Measurements from ENCODE around the gene MC3R. TPM values are rescaled to one million over a fixed set of nuclear protein-coding genes. Genes with fewer than 3 reads are reported as not detected.

The MC3R gene
- total RNA-seq = not detected

- Mint-ChIP-seq H3K4me3 (no peak within 1 kb of the TSS), H3K4me1 (ENCODE audit: low read depth) (no peaks in the 10 kb centered on the region), H3K27me3 (ENCODE audit: low read depth) (peaks cover 8% of the 10 kb centered on the region), H3K9me3 (ENCODE audit: insufficient read depth) (no peaks in the 10 kb centered on the region), H3K27ac (no peak within 1 kb of the TSS), H3K36me3 (ENCODE audit: low read depth) (no peaks in the 10 kb centered on the region)
- DNase-seq (peak; percentile 58), ATAC-seq (peak; percentile 61)
- CTCF ChIA-PET = interaction anchor here (0.7 to 1.5 kb wide), 13 partner anchors 9 to 1594 kb away, joined by 3 to 15 read pairs (median 3); partner anchors contain the start of genes AURKA and CSTF1
- POLR2A ChIA-PET = no interaction called here
These were observed at the start of gene MC3R for GRCh38 chr20:56247954-56248782. TSS of gene MC3R (plus strand) at chr20:56248732. CDS start at chr20:56248844, 112 bp downstream.

- POLR2A ChIA-PET = no interaction called here
- DNase-seq (no peak), ATAC-seq (no peak)
- Mint-ChIP-seq H3K4me1 (ENCODE audit: low read depth) (no peaks in the 10 kb centered on the region), H3K36me3 (ENCODE audit: low read depth) (no peaks in the 10 kb centered on the region), H3K27me3 (ENCODE audit: low read depth) (no peaks in the 10 kb centered on the region), H3K9me3 (ENCODE audit: insufficient read depth) (peaks cover 18% of the 10 kb centered on the region), H3K4me3 (no peak overlapping the region), H3K27ac (no peak overlapping the region)
- CTCF ChIA-PET = no interaction called here
These were observed 48.1 kb upstream of the MC3R start for GRCh38 chr20:56200456-56200855.

- H3K9me3 Mint-ChIP-seq (ENCODE audit: insufficient read depth) = peaks cover 18% of the 10 kb centered on the region
- no peak for DNase-seq
- no peaks in the 10 kb centered on the region for H3K36me3 Mint-ChIP-seq (ENCODE audit: low read depth)
- ChIA-PET POLR2A (no interaction called here), CTCF (no interaction called here)
- no peak overlapping the region for H3K4me3 Mint-ChIP-seq
- no peaks in the 10 kb centered on the region for H3K4me1 Mint-ChIP-seq (ENCODE audit: low read depth)
- H3K27me3 Mint-ChIP-seq (ENCODE audit: low read depth) = no peaks in the 10 kb centered on the region
- H3K27ac Mint-ChIP-seq = no peak overlapping the region
- ATAC-seq = no peak
These were observed 45.9 kb upstream of the MC3R start for GRCh38 chr20:56202493-56203077.

GRCh38 chr20:56204206-56204605 is 44.3 kb upstream of the MC3R start:
- no peak overlapping the region for H3K27ac Mint-ChIP-seq
- H3K4me3 Mint-ChIP-seq = no peak overlapping the region
- H3K27me3 Mint-ChIP-seq (ENCODE audit: low read depth) = no peaks in the 10 kb centered on the region
- ATAC-seq = no peak
- DNase-seq = no peak
- no peaks in the 10 kb centered on the region for H3K4me1 Mint-ChIP-seq (ENCODE audit: low read depth)
- ChIA-PET CTCF (no interaction called here), POLR2A (no interaction called here)
- H3K9me3 Mint-ChIP-seq (ENCODE audit: insufficient read depth) = peaks cover 18% of the 10 kb centered on the region
- no peaks in the 10 kb centered on the region for H3K36me3 Mint-ChIP-seq (ENCODE audit: low read depth)

- H3K4me3 Mint-ChIP-seq = no peak overlapping the region
- CTCF ChIA-PET = no interaction called here
- peaks cover 9% of the 10 kb centered on the region for H3K9me3 Mint-ChIP-seq (ENCODE audit: insufficient read depth)
- H3K36me3 Mint-ChIP-seq (ENCODE audit: low read depth) = no peaks in the 10 kb centered on the region
- no peak for DNase-seq
- ATAC-seq = no peak
- no peaks in the 10 kb centered on the region for H3K4me1 Mint-ChIP-seq (ENCODE audit: low read depth)
- no peaks in the 10 kb centered on the region for H3K27me3 Mint-ChIP-seq (ENCODE audit: low read depth)
- H3K27ac Mint-ChIP-seq = no peak overlapping the region
- POLR2A ChIA-PET = no interaction called here
These were observed 43.2 kb upstream of the MC3R start for GRCh38 chr20:56205346-56205745.

- H3K9me3 Mint-ChIP-seq (ENCODE audit: insufficient read depth) = no peaks in the 10 kb centered on the region
- no peak overlapping the region for H3K27ac Mint-ChIP-seq
- H3K4me3 Mint-ChIP-seq = no peak overlapping the region
- no peaks in the 10 kb centered on the region for H3K36me3 Mint-ChIP-seq (ENCODE audit: low read depth)
- H3K4me1 Mint-ChIP-seq (ENCODE audit: low read depth) = no peaks in the 10 kb centered on the region
- DNase-seq = no peak
- ATAC-seq = no peak
- POLR2A ChIA-PET = no interaction called here
- H3K27me3 Mint-ChIP-seq (ENCODE audit: low read depth) = no peaks in the 10 kb centered on the region
- CTCF ChIA-PET = no interaction called here
These were observed 40.9 kb upstream of the MC3R start for GRCh38 chr20:56207656-56208055.

GRCh38 chr20:56208121-56208520 is 40.4 kb upstream of the MC3R start:
- Mint-ChIP-seq H3K27me3 (ENCODE audit: low read depth) (no peaks in the 10 kb centered on the region), H3K4me3 (no peak overlapping the region), H3K9me3 (ENCODE audit: insufficient read depth) (no peaks in the 10 kb centered on the region), H3K27ac (no peak overlapping the region), H3K36me3 (ENCODE audit: low read depth) (no peaks in the 10 kb centered on the region), H3K4me1 (ENCODE audit: low read depth) (no peaks in the 10 kb centered on the region)
- POLR2A ChIA-PET = no interaction called here
- ATAC-seq = no peak
- no peak for DNase-seq
- CTCF ChIA-PET = no interaction called here

- ChIA-PET POLR2A (no interaction called here), CTCF (no interaction called here)
These were observed 37.5 kb upstream of the MC3R start for GRCh38 chr20:56211051-56211450.

GRCh38 chr20:56212091-56212490 is 36.4 kb upstream of the MC3R start:
- no peak overlapping the region for H3K27ac Mint-ChIP-seq

More at GRCh38 chr20:56211051-56211450, 37.5 kb upstream of the MC3R start:
- Mint-ChIP-seq H3K4me1 (ENCODE audit: low read depth) (no peaks in the 10 kb centered on the region), H3K27me3 (ENCODE audit: low read depth) (peaks cover 3% of the 10 kb centered on the region), H3K36me3 (ENCODE audit: low read depth) (no peaks in the 10 kb centered on the region), H3K27ac (no peak overlapping the region), H3K4me3 (no peak overlapping the region), H3K9me3 (ENCODE audit: insufficient read depth) (no peaks in the 10 kb centered on the region)
- DNase-seq (no peak), ATAC-seq (no peak)

GRCh38 chr20:56213321-56213720 is 35.2 kb upstream of the MC3R start:
- ATAC-seq = no peak

More at GRCh38 chr20:56212091-56212490, 36.4 kb upstream of the MC3R start:
- CTCF ChIA-PET = no interaction called here
- no peaks in the 10 kb centered on the region for H3K4me1 Mint-ChIP-seq (ENCODE audit: low read depth)
- H3K9me3 Mint-ChIP-seq (ENCODE audit: insufficient read depth) = no peaks in the 10 kb centered on the region
- no peak for ATAC-seq
- H3K4me3 Mint-ChIP-seq = no peak overlapping the region
- POLR2A ChIA-PET = no interaction called here
- peaks cover 3% of the 10 kb centered on the region for H3K27me3 Mint-ChIP-seq (ENCODE audit: low read depth)
- H3K36me3 Mint-ChIP-seq (ENCODE audit: low read depth) = no peaks in the 10 kb centered on the region
- DNase-seq = no peak

GRCh38 chr20:56215115-56215514 is 33.4 kb upstream of the MC3R start:
- Mint-ChIP-seq H3K9me3 (ENCODE audit: insufficient read depth) (no peaks in the 10 kb centered on the region), H3K27ac (no peak overlapping the region), H3K4me3 (no peak overlapping the region), H3K4me1 (ENCODE audit: low read depth) (no peaks in the 10 kb centered on the region), H3K36me3 (ENCODE audit: low read depth) (no peaks in the 10 kb centered on the region), H3K27me3 (ENCODE audit: low read depth) (peaks cover 3% of the 10 kb centered on the region)
- ChIA-PET POLR2A (no interaction called here), CTCF (no interaction called here)
- no peak for DNase-seq
- no peak for ATAC-seq

More at GRCh38 chr20:56213321-56213720, 35.2 kb upstream of the MC3R start:
- CTCF ChIA-PET = no interaction called here
- Mint-ChIP-seq H3K4me1 (ENCODE audit: low read depth) (no peaks in the 10 kb centered on the region), H3K36me3 (ENCODE audit: low read depth) (no peaks in the 10 kb centered on the region), H3K27ac (no peak overlapping the region), H3K9me3 (ENCODE audit: insufficient read depth) (no peaks in the 10 kb centered on the region), H3K4me3 (no peak overlapping the region), H3K27me3 (ENCODE audit: low read depth) (peaks cover 3% of the 10 kb centered on the region)
- no peak for DNase-seq
- POLR2A ChIA-PET = no interaction called here

GRCh38 chr20:56217829-56218228 is 30.7 kb upstream of the MC3R start:
- CTCF ChIA-PET = no interaction called here
- no peak overlapping the region for H3K27ac Mint-ChIP-seq
- DNase-seq = no peak
- no peak for ATAC-seq
- H3K9me3 Mint-ChIP-seq (ENCODE audit: insufficient read depth) = no peaks in the 10 kb centered on the region
- no peaks in the 10 kb centered on the region for H3K4me1 Mint-ChIP-seq (ENCODE audit: low read depth)
- H3K27me3 Mint-ChIP-seq (ENCODE audit: low read depth) = peaks cover 3% of the 10 kb centered on the region
- H3K4me3 Mint-ChIP-seq = no peak overlapping the region
- POLR2A ChIA-PET = no interaction called here
- H3K36me3 Mint-ChIP-seq (ENCODE audit: low read depth) = no peaks in the 10 kb centered on the region

Measured in activated CD8-positive, alpha-beta T cell treated with anti-CD3 and anti-CD28 coated beads, Interleukin-2, amount 10 ng/mL, durations not matched to agents 7 days and 5 days (primary cell).